ENCODE results near the gene SLC25A47. TPM values are rescaled to one million over a fixed set of nuclear protein-coding genes. Genes with fewer than 3 reads are reported as not detected.

The SLC25A47 gene
- total and polyA plus RNA-seq, 4 donors: 23.7 to 469 (median 291) TPM

DNA sequence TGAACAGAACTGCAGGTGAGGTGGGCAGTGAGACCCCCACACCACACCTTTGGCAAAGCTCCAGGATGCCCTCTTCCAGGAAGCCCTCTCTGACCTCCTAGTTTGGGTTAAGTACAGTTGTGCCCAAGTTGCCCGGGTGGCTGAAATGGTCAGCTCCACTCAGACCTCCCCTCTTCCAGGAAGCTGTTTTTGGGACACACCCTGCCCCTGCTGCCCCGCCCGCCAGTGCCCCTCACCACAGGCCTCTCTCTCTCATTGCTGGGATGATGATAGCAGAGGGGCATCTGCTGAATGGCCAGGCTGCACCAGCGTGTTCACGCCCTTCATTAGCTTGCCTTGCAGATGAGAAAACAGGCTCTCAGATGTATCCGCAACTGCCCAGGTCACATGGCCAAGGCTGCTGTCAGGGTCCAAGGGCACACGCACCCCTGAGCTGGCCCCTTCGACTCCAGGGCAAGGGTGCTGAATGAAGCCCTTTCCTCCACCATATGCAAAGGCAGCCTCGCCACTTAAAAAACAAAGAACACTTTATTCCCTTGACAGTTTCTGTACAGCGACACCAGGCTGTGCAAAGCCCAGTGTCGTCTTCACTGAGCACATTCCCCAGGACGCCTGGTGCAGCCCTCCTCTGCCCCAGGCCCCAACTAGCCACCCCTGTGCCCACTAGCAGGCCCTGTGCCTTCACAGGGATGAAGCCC is 32.4 kb upstream of the SLC25A47 start:
- no peaks in the 10 kb centered on the region for H3K9me3 ChIP-seq (ENCODE audit: control insufficient read depth in 4 of 4, low read length in 3 of 4)
- H3K4me3 ChIP-seq (ENCODE audit: low read depth in 1 of 3, low read length in 3 of 3): no peak overlapping the region
- H3K27me3 ChIP-seq (ENCODE audit: control insufficient read depth in 4 of 4, insufficient read depth in 4 of 4, low read length in 3 of 4): no peaks in the 10 kb centered on the region
- H3K27ac ChIP-seq (ENCODE audit: low read depth in 1 of 2, low read length in 2 of 2): no peak overlapping the region
- WGBS: 90% methylated on average over 12 of the region's 12 CpGs
- H3K4me1 ChIP-seq (ENCODE audit: control insufficient read depth in 4 of 4, insufficient read depth in 4 of 4, low read length in 3 of 4): peaks cover 0 to 4% (median 4%) of the 10 kb centered on the region in 4 donors
- no peak for DNase-seq (ENCODE audit: low spot score)
- peaks cover 0 to 2% (median 0%) of the 10 kb centered on the region in 4 donors for H3K36me3 ChIP-seq (ENCODE audit: control insufficient read depth in 4 of 4, insufficient read depth in 3 of 4, low read depth in 1 of 4, low read length in 3 of 4)
- TF ChIP-seq, protein P1, sequence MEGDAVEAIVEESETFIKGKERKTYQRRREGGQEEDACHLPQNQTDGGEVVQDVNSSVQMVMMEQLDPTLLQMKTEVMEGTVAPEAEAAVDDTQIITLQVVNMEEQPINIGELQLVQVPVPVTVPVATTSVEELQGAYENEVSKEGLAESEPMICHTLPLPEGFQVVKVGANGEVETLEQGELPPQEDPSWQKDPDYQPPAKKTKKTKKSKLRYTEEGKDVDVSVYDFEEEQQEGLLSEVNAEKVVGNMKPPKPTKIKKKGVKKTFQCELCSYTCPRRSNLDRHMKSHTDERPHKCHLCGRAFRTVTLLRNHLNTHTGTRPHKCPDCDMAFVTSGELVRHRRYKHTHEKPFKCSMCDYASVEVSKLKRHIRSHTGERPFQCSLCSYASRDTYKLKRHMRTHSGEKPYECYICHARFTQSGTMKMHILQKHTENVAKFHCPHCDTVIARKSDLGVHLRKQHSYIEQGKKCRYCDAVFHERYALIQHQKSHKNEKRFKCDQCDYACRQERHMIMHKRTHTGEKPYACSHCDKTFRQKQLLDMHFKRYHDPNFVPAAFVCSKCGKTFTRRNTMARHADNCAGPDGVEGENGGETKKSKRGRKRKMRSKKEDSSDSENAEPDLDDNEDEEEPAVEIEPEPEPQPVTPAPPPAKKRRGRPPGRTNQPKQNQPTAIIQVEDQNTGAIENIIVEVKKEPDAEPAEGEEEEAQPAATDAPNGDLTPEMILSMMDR (IDR thresholded peaks at IDR 0.05; ENCODE audit: low read depth, low read length, missing input control): no peak
- TF ChIP-seq, protein P2, sequence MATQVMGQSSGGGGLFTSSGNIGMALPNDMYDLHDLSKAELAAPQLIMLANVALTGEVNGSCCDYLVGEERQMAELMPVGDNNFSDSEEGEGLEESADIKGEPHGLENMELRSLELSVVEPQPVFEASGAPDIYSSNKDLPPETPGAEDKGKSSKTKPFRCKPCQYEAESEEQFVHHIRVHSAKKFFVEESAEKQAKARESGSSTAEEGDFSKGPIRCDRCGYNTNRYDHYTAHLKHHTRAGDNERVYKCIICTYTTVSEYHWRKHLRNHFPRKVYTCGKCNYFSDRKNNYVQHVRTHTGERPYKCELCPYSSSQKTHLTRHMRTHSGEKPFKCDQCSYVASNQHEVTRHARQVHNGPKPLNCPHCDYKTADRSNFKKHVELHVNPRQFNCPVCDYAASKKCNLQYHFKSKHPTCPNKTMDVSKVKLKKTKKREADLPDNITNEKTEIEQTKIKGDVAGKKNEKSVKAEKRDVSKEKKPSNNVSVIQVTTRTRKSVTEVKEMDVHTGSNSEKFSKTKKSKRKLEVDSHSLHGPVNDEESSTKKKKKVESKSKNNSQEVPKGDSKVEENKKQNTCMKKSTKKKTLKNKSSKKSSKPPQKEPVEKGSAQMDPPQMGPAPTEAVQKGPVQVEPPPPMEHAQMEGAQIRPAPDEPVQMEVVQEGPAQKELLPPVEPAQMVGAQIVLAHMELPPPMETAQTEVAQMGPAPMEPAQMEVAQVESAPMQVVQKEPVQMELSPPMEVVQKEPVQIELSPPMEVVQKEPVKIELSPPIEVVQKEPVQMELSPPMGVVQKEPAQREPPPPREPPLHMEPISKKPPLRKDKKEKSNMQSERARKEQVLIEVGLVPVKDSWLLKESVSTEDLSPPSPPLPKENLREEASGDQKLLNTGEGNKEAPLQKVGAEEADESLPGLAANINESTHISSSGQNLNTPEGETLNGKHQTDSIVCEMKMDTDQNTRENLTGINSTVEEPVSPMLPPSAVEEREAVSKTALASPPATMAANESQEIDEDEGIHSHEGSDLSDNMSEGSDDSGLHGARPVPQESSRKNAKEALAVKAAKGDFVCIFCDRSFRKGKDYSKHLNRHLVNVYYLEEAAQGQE (IDR thresholded peaks at IDR 0.05): no peak
- TF ChIP-seq FOXA2 (IDR thresholded peaks at IDR 0.05): no peak
- no peak for TF ChIP-seq RAD21 (IDR thresholded peaks at IDR 0.05)
- no peak for TF ChIP-seq GABPA (IDR thresholded peaks at IDR 0.05 in 1 of 2, conservative IDR thresholded peaks at IDR 0.05 in 1 of 2)
- no peak for TF ChIP-seq HNF4G (IDR thresholded peaks at IDR 0.05)
- TF ChIP-seq, protein P3, sequence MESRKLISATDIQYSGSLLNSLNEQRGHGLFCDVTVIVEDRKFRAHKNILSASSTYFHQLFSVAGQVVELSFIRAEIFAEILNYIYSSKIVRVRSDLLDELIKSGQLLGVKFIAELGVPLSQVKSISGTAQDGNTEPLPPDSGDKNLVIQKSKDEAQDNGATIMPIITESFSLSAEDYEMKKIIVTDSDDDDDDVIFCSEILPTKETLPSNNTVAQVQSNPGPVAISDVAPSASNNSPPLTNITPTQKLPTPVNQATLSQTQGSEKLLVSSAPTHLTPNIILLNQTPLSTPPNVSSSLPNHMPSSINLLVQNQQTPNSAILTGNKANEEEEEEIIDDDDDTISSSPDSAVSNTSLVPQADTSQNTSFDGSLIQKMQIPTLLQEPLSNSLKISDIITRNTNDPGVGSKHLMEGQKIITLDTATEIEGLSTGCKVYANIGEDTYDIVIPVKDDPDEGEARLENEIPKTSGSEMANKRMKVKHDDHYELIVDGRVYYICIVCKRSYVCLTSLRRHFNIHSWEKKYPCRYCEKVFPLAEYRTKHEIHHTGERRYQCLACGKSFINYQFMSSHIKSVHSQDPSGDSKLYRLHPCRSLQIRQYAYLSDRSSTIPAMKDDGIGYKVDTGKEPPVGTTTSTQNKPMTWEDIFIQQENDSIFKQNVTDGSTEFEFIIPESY (IDR thresholded peaks at IDR 0.05): no peak
- TF ChIP-seq, protein P4, sequence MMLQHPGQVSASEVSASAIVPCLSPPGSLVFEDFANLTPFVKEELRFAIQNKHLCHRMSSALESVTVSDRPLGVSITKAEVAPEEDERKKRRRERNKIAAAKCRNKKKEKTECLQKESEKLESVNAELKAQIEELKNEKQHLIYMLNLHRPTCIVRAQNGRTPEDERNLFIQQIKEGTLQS (IDR thresholded peaks at IDR 0.05): no peak
- TF ChIP-seq NR2F2 (IDR thresholded peaks at IDR 0.05): no peak
- TF ChIP-seq YY1 (IDR thresholded peaks at IDR 0.05): no peak
- no peak for TF ChIP-seq HNF4A (conservative IDR thresholded peaks at IDR 0.05)
- TF ChIP-seq, protein P5, sequence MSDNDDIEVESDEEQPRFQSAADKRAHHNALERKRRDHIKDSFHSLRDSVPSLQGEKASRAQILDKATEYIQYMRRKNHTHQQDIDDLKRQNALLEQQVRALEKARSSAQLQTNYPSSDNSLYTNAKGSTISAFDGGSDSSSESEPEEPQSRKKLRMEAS (IDR thresholded peaks at IDR 0.05): no peak
- no peak overlapping the region for H3K9ac ChIP-seq (ENCODE audit: low read depth in 1 of 2, low read length in 2 of 2)
